ENCODE measurements around the gene PPP2R3C. TPM values are rescaled to one million over a fixed set of nuclear protein-coding genes. Genes with fewer than 3 reads are reported as not detected.
A peak's percentile ranks its signal among the peaks of the same experiment; 100 is the strongest.
"Not testable (repeated sequence)": the region's sequence is repeated elsewhere in the genome, so short reads cannot be mapped to it uniquely, and the experiment has no call there.

PPP2R3C gene
- total RNA-seq, 2 donors from 2014 or later, result 14.7 to 27.8 TPM

DNA sequence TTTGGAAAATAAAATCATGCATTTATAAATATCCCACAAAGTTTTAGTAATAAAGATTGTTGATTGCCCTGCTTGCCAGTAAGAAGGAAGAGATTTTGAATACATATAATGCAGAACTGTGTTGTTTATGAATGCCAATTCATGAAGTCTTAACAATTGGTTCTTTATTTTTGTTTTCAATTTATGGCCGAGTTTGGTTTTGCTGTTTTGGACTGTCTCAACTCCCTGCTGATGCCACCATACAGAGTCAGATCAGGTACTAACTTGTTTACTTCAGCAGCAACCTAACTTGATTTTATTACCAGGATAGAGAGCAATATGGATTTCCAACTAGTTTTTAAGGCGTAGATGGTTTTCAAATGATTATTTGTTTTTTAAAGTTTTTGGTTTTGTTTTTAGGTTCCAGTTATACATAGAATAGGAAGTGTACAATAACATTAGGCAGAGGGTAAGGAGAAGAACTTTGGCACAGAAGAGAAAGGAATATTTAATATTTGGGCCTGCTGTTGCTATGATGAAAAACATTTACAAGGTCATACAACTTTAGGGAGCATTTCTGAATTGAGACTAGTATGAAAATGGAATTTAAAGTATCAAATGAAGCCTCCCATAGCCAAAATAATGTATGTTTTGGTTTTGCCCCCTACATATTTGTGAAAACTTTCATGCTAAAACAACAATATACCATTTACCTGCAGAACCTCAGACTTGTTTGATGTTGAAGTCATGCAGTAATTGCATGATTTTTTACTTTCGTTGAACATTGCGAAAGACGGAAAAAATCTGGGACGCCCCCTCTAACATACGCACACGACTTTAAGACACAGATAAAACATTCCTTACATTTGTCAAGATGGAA, 76.6 kb downstream of the PPP2R3C start:
- H3K27ac ChIP-seq, result peak overlapping the region; percentile 96 to 98
- peaks cover 0 to 34% of the 10 kb centered on the region in 2 donors for H3K4me1 ChIP-seq
- H3K4me3 ChIP-seq, result peak overlapping the region; percentile 62 to 79
- no peaks in the 10 kb centered on the region for H3K36me3 ChIP-seq
- no peaks in the 10 kb centered on the region for H3K9me3 ChIP-seq
- DNase-seq (ENCODE audit: low spot score), result no peak
- no peaks in the 10 kb centered on the region for H3K27me3 ChIP-seq
- TF ChIP-seq, protein P1, sequence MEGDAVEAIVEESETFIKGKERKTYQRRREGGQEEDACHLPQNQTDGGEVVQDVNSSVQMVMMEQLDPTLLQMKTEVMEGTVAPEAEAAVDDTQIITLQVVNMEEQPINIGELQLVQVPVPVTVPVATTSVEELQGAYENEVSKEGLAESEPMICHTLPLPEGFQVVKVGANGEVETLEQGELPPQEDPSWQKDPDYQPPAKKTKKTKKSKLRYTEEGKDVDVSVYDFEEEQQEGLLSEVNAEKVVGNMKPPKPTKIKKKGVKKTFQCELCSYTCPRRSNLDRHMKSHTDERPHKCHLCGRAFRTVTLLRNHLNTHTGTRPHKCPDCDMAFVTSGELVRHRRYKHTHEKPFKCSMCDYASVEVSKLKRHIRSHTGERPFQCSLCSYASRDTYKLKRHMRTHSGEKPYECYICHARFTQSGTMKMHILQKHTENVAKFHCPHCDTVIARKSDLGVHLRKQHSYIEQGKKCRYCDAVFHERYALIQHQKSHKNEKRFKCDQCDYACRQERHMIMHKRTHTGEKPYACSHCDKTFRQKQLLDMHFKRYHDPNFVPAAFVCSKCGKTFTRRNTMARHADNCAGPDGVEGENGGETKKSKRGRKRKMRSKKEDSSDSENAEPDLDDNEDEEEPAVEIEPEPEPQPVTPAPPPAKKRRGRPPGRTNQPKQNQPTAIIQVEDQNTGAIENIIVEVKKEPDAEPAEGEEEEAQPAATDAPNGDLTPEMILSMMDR (IDR thresholded peaks at IDR 0.05), result no peak

DNA sequence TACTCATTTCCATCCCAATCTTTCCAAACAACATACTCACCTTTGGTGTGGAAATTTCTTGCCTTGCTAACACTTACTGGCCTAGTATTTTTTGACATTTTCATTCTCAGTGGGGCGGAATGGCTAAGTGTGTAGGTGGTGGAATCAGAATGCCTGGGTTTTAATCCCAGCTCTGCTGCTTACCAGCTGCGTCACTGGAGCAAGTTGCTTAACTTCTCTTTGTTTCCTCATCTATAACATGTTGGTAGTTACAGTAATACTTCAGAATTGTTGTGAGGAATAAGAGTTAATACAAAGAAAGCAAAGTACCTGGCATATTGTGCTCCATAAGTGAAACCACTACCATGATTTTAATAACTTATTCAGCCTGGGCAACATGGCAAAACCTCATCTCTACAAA, 78.7 kb downstream of the PPP2R3C start:
- no peaks in the 10 kb centered on the region for H3K9me3 ChIP-seq
- no peak for DNase-seq (ENCODE audit: low spot score)
- H3K4me1 ChIP-seq, result peaks cover 0 to 18% of the 10 kb centered on the region in 2 donors
- no peaks in the 10 kb centered on the region for H3K36me3 ChIP-seq
- TF ChIP-seq, protein P1 (IDR thresholded peaks at IDR 0.05), result no peak
- H3K27me3 ChIP-seq, result no peaks in the 10 kb centered on the region
- no peak overlapping the region for H3K4me3 ChIP-seq
- no peak overlapping the region for H3K27ac ChIP-seq

DNA sequence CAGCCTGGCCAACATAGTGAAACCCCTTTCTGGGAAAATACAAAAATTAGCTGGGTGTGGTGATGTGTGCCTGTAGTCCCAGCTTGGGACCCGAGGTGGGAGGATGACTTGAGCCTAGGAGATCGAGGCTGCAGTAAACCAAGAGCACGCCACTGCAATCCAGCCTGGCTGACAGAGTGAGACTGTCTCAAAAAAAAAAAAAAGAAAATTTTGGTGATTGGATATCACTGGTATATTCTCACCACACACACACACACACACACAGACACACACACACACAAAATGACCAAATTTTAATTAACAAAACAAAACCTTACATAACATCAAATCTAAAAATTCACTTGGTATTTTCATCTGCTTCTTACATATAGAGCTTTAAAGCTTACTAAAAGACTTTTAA, 79.2 kb downstream of the PPP2R3C start:
- no peaks in the 10 kb centered on the region for H3K27me3 ChIP-seq
- no peak for DNase-seq (ENCODE audit: low spot score)
- no peaks in the 10 kb centered on the region for H3K36me3 ChIP-seq
- H3K4me3 ChIP-seq, result no peak overlapping the region
- TF ChIP-seq, protein P1 (IDR thresholded peaks at IDR 0.05), result no peak
- H3K4me1 ChIP-seq, result peaks cover 0 to 13% of the 10 kb centered on the region in 2 donors
- H3K9me3 ChIP-seq, result no peaks in the 10 kb centered on the region
- no peak overlapping the region for H3K27ac ChIP-seq

DNA sequence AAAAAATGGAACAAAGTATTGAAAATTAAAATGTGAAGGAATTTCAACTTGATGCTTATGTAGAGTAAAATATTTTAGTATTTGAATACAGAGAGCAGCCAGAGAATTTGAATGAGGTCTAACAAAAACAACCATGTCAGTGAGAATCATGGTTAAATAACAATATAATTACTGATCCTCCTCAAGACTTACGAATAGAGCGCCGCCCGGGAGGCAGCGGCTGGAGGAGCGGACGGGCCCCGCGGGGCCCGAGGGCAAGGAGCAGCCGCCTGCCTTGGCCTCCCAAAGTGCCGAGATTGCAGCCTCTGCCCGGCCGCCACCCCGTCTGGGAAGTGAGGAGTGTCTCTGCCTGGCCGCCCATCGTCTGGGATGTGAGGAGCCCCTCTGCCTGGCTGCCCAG, 83.5 kb downstream of the PPP2R3C start:
- not testable (repeated sequence) for H3K36me3 ChIP-seq; H3K27me3 ChIP-seq; DNase-seq (ENCODE audit: low spot score); H3K4me3 ChIP-seq; H3K4me1 ChIP-seq; H3K9me3 ChIP-seq; H3K27ac ChIP-seq

Other genes with a start within 250 kb of the PPP2R3C start
- gene BAZ1A, start 246.6 kb downstream of the PPP2R3C start, total RNA-seq, result 10 to 100 TPM in 1 of 2 donors, 1 to 10 TPM in 1; 3.4 to 11.8 TPM
- 10 to 100 TPM; 29.8 to 33.3 TPM for gene SRP54, start 139.0 kb downstream of the PPP2R3C start, total RNA-seq
- gene FAM177A1, start 75.7 kb downstream of the PPP2R3C start, total RNA-seq, result 10 to 100 TPM; 58.1 to 61.8 TPM
- gene PRORP, start 562 bp upstream of the PPP2R3C start, total RNA-seq, result 10 to 100 TPM; 12.6 to 21.5 TPM
- gene PSMA6, start 170.4 kb upstream of the PPP2R3C start, total RNA-seq, result 100 to 1,000 TPM; 143 to 191 TPM